ENCODE measurements around the gene FSIP1. TPM values are rescaled to one million over a fixed set of nuclear protein-coding genes. Genes with fewer than 3 reads are reported as not detected.

Gene FSIP1
- 0.15 and 0.17 TPM in 2 replicates for total RNA-seq

DNA sequence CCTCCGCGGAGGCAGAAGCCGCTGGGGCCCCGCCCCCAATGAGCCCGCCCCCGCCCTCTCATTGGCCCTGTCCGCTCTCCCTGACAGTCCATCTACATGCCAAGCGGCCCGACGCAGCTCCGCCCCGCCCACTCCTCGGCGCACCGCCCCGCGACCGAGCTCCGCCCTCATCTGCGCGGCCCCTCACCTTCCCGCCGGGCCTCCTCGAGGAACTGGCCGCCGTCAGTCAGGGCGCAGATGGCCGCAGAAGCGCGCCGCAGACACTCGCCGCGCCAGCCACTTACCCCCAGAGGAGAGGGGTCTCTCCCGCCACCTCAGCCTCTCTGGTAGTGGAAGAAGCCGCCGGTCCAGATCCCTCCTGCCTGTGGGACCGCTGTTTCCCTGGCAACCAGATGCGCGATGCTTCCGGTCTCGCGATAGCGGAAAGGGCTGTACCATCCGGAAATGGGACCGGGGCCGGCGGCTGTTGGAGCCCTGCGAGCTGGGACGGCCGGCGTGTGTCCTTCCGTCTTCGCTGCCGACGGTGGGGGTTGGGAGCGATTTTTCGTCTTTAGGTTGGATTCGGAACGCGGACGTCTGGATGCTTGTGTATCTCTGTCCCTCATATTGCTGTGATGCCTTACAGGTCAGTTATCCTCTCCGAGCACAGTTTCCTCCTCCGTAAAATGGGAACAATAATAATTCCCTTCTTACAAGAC lies at the start of gene FSIP1:
Gene FSIP1 (minus strand): TSS at position 401 of the 698 bp plus-strand sequence. CDS start 6,317 bp downstream, outside the sequence.

GRCh38 chr15:39580485-39581241 lies 202.0 kb downstream of the FSIP1 start, which contains the start of gene THBS1:
TSS of gene THBS1 (plus strand) at chr15:39581079. CDS start at chr15:39581858, 779 bp downstream.

Other genes starting within 250 kb of the FSIP1 start
- 89.2 and 99.2 TPM in 2 replicates for gene THBS1, start 201.8 kb downstream of the FSIP1 start, total RNA-seq
- gene GPR176, start 137.4 kb upstream of the FSIP1 start, total RNA-seq: 80.7 and 86.2 TPM in 2 replicates
- gene EIF2AK4, start 151.3 kb upstream of the FSIP1 start, total RNA-seq: 72.4 and 73.3 TPM in 2 replicates

All from bronchus fibroblast of lung (primary cell).